ENCODE measurements around the gene PACSIN2. TPM values are rescaled to one million over a fixed set of nuclear protein-coding genes. Genes with fewer than 3 reads are reported as not detected.

The PACSIN2 gene
- total RNA-seq, 1 donor from 2014 or later: 93.4 TPM

GRCh38 chr22:42829302-42829701 lies 185.6 kb downstream of the PACSIN2 start:
- H3K4me3 Mint-ChIP-seq (ENCODE audit: unreplicated experiment): no peak overlapping the region
- H3K27me3 Mint-ChIP-seq (ENCODE audit: low read depth): no peaks in the 10 kb centered on the region
- no peak for TF ChIP-seq CTCF (IDR thresholded peaks at IDR 0.05)
- H3K27ac Mint-ChIP-seq (ENCODE audit: unreplicated experiment): no peak overlapping the region
- no peaks in the 10 kb centered on the region for H3K4me1 Mint-ChIP-seq (ENCODE audit: low read depth)
- H3K9me3 Mint-ChIP-seq (ENCODE audit: low read depth): no peaks in the 10 kb centered on the region
- peaks cover 29% of the 10 kb centered on the region for H3K36me3 Mint-ChIP-seq (ENCODE audit: low read depth)
- no peak for DNase-seq (ENCODE audit: low spot score)

- H3K27ac Mint-ChIP-seq (ENCODE audit: unreplicated experiment): no peak overlapping the region
- TF ChIP-seq CTCF (IDR thresholded peaks at IDR 0.05): no peak
- H3K9me3 Mint-ChIP-seq (ENCODE audit: low read depth): peaks cover 7% of the 10 kb centered on the region
- no peak for DNase-seq (ENCODE audit: low spot score)
- H3K4me1 Mint-ChIP-seq (ENCODE audit: low read depth): peaks cover 3% of the 10 kb centered on the region
- H3K4me3 Mint-ChIP-seq (ENCODE audit: unreplicated experiment): no peak overlapping the region
- H3K36me3 Mint-ChIP-seq (ENCODE audit: low read depth): peaks cover 34% of the 10 kb centered on the region
- H3K27me3 Mint-ChIP-seq (ENCODE audit: low read depth): no peaks in the 10 kb centered on the region
Measured at GRCh38 chr22:42825796-42826195, 189.2 kb downstream of the PACSIN2 start.

DNA sequence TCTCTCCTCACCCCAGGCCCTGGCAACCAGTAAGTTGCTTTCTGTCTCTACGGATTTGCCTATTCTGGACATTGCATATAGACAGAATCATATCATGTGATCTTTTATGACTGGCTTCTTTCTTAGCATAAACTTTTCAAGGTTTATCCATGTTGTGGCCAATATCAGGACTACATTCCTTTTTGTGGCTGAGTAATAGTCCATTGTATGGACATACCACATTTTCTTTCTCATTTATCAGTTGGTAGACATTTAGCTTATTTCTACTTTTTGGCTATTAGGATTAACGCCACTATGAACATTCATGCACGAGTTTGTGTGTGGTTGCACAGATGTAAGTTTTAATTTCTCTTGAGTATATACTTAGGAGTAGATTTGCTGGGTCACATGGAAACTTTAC lies 193.6 kb downstream of the PACSIN2 start:
- Mint-ChIP-seq H3K9me3 (ENCODE audit: low read depth) (peaks cover 7% of the 10 kb centered on the region), H3K4me3 (ENCODE audit: unreplicated experiment) (no peak overlapping the region), H3K4me1 (ENCODE audit: low read depth) (peaks cover 45% of the 10 kb centered on the region), H3K27ac (ENCODE audit: unreplicated experiment) (peak overlapping the region; percentile 45), H3K36me3 (ENCODE audit: low read depth) (peaks cover 26% of the 10 kb centered on the region), H3K27me3 (ENCODE audit: low read depth) (no peaks in the 10 kb centered on the region)
- no peak for TF ChIP-seq CTCF (IDR thresholded peaks at IDR 0.05)
- no peak for DNase-seq (ENCODE audit: low spot score)

GRCh38 chr22:42820045-42820763 lies 194.7 kb downstream of the PACSIN2 start:
- no peak overlapping the region for H3K4me3 Mint-ChIP-seq (ENCODE audit: unreplicated experiment)
- no peak for DNase-seq (ENCODE audit: low spot score)
- H3K36me3 Mint-ChIP-seq (ENCODE audit: low read depth): peaks cover 28% of the 10 kb centered on the region
- H3K9me3 Mint-ChIP-seq (ENCODE audit: low read depth): peaks cover 7% of the 10 kb centered on the region
- H3K4me1 Mint-ChIP-seq (ENCODE audit: low read depth): peaks cover 47% of the 10 kb centered on the region
- peak overlapping the region; percentile 77 for H3K27ac Mint-ChIP-seq (ENCODE audit: unreplicated experiment)
- no peaks in the 10 kb centered on the region for H3K27me3 Mint-ChIP-seq (ENCODE audit: low read depth)
- TF ChIP-seq CTCF (IDR thresholded peaks at IDR 0.05): peak; percentile 84

Other genes with a start within 250 kb of the PACSIN2 start
- 79.6 to 88.1 TPM (median 80.8 TPM) in 3 replicates for gene ARFGAP3, start 157.9 kb downstream of the PACSIN2 start, total RNA-seq
- gene TTLL1, start 74.2 kb upstream of the PACSIN2 start, total RNA-seq: 16.7 to 18.8 TPM (median 18.1 TPM) in 3 replicates
- gene BIK, start 95.6 kb upstream of the PACSIN2 start, total RNA-seq: not detected in 3 replicates
- gene MCAT, start 128.2 kb upstream of the PACSIN2 start, total RNA-seq: 7.4 to 11.1 TPM (median 8.6 TPM) in 3 replicates
- gene TSPO, start 136.4 kb upstream of the PACSIN2 start, total RNA-seq: 80.5 to 292 TPM (median 288 TPM) in 3 replicates
- gene TTLL12, start 172.0 kb upstream of the PACSIN2 start, total RNA-seq: 33.5 to 36.4 TPM (median 35.6 TPM) in 3 replicates

All from chondrocyte (in vitro differentiated cells).